A549 (cell line): Measurements from ENCODE around the gene CRMP1. TPM values are rescaled to one million over a fixed set of nuclear protein-coding genes. Genes with fewer than 3 reads are reported as not detected.

Experiments
- ATAC-seq, 2 experiments: fragments of 200-7000 bp in 1 of 2; fragments of >200 bp in 1 of 2; cut with Nextera tagmentation in 1 of 2; cut with Tn5 transposase in 1 of 2; 3 replicates each; pipeline versions ENCODE4 v1.8.0 to v1.9.1; 2018 to 2020; ENCODE audit warnings: mild to moderate bottlenecking in 1 of 2, moderate library complexity in 1 of 2
- CTCF ChIA-PET: fragments of 300-600 bp; sonication (Branson Sonifier 250); formaldehyde crosslinking; extraction: SDS; loops from one replicate; lab custom pipeline; 2021; ENCODE audit warnings: antibody characterized with exemption, inconsistent platforms; lab: Yijun Ruan, JAX
- POLR2A ChIA-PET: fragments of 350-600 bp; formaldehyde crosslinking; extraction: SDS; loops from one replicate; lab custom pipeline; 2021; ENCODE audit warnings: antibody characterized with exemption, inconsistent platforms; lab: Yijun Ruan, JAX
- DNase-seq, 2 experiments: peaks; one replicate each; pipeline versions ENCODE4 v3.0.0 to v3.0.0-alpha.2; 2011 to 2016; ENCODE audit warnings: low read depth in 1 of 2, low spot score in 1 of 2
- FAIRE-seq: peaks from 2 replicates; lab custom pipeline; 2011; peaks lifted over from hg19 to GRCh38; lab: Jason Lieb, UNC
- H3K27ac ChIP-seq, 2 experiments: fragments of >200 bp; sonication (Bioruptor Twin); formaldehyde crosslinking; 3 replicates each; pipeline ENCODE4 v1.5.1; 2016 to 2017
- H3K4me1 ChIP-seq: fragments of >200 bp; sonication (Bioruptor Twin); formaldehyde crosslinking; 3 replicates; pipeline ENCODE4 v1.6.1; 2016
- H3K4me2 ChIP-seq: fragments of >200 bp; sonication (Bioruptor Twin); formaldehyde crosslinking; 3 replicates; pipeline ENCODE4 v1.6.1; 2016
- H3K4me3 ChIP-seq: fragments of >200 bp; sonication (Bioruptor Twin); formaldehyde crosslinking; 3 replicates; pipeline ENCODE4 v1.5.1; 2016
- H3K9me3 ChIP-seq: fragments of >200 bp; sonication (Bioruptor Twin); formaldehyde crosslinking; 3 replicates; pipeline ENCODE4 v1.6.1; 2016
- BHLHE40 ChIP-seq: IDR thresholded peaks from 2 replicates; pipeline ENCODE4 v1.6.1; 2012; ENCODE audit warnings: low read depth, low read length, inconsistent platforms
- CBX2 ChIP-seq: fragments of 200-600 bp; sonication (generic); IDR thresholded peaks from 2 replicates; pipeline ENCODE4 v1.6.1; 2016; ENCODE audit warnings: low read depth, mild to moderate bottlenecking, borderline replicate concordance
- CHD2 ChIP-seq: fragments of 150-350 bp; IDR thresholded peaks from 2 replicates; pipeline ENCODE4 v1.6.1; 2014; ENCODE audit warnings: low read length; ENCODE audit not compliant: partially characterized antibody
- EHF ChIP-seq: fragments of 250-450 bp; sonication (Bioruptor Pico); IDR thresholded peaks from 2 replicates; pipeline ENCODE4 v1.5.0; 2020; ENCODE audit warnings: mild to moderate bottlenecking
- FOSB ChIP-seq: fragments of 250-450 bp; sonication (Bioruptor Pico); IDR thresholded peaks from 2 replicates; pipeline ENCODE4 v1.5.0; 2020; ENCODE audit warnings: mild to moderate bottlenecking, moderate library complexity
- FOSL2 ChIP-seq, 2 experiments: fragments of 450-650 bp in 1 of 2; fragments of >200 bp in 1 of 2; sonication (Bioruptor Twin) in 1 of 2; formaldehyde crosslinking; IDR thresholded peaks; 2 replicates each; pipeline versions ENCODE4 v1.5.0 to v1.6.1; 2016 to 2020; ENCODE audit warnings: mild to moderate bottlenecking in 1 of 2, moderate library complexity in 1 of 2
- GATA3 ChIP-seq: IDR thresholded peaks from 2 replicates; pipeline ENCODE4 v1.6.1; 2012; ENCODE audit warnings: borderline replicate concordance
- HOXB5 ChIP-seq: fragments of 250-450 bp; sonication (Bioruptor Pico); IDR thresholded peaks from 2 replicates; pipeline ENCODE4 v1.5.0; 2020; ENCODE audit warnings: mild to moderate bottlenecking, moderate library complexity
- KDM1A ChIP-seq: fragments of 200-600 bp; sonication (generic); IDR thresholded peaks from 2 replicates; pipeline ENCODE4 v1.6.1; 2016; ENCODE audit warnings: low read depth, mild to moderate bottlenecking
- KDM5A ChIP-seq: fragments of 200-600 bp; sonication (generic); IDR thresholded peaks from 2 replicates; pipeline ENCODE4 v1.6.1; 2016; ENCODE audit warnings: antibody characterized with exemption, mild to moderate bottlenecking
- PHF8 ChIP-seq: fragments of 200-600 bp; sonication (generic); IDR thresholded peaks from 2 replicates; pipeline ENCODE4 v1.6.1; 2016; ENCODE audit warnings: low read depth, mild to moderate bottlenecking, antibody characterized with exemption, moderate library complexity, borderline replicate concordance
- RARB ChIP-seq: fragments of 250-450 bp; sonication (Bioruptor Pico); IDR thresholded peaks from 2 replicates; pipeline ENCODE4 v1.8.0; 2021; ENCODE audit warnings: mild to moderate bottlenecking, moderate library complexity
- RFX5 ChIP-seq: fragments of 450-650 bp; IDR thresholded peaks from 2 replicates; pipeline ENCODE4 v1.7.1; 2014; ENCODE audit warnings: antibody characterized with exemption, mild to moderate bottlenecking, moderate library complexity
- SREBF2 ChIP-seq: fragments of 450-650 bp; IDR thresholded peaks from 2 replicates; pipeline ENCODE4 v1.6.1; 2014; ENCODE audit warnings: mild to moderate bottlenecking, moderate library complexity
- TFCP2L1 ChIP-seq: fragments of 250-450 bp; sonication (Bioruptor Pico); IDR thresholded peaks from 2 replicates; pipeline ENCODE4 v1.5.0; 2021; ENCODE audit warnings: mild to moderate bottlenecking
- ZFP36 ChIP-seq: fragments of 450-650 bp; IDR thresholded peaks from 2 replicates; pipeline ENCODE4 v1.6.1; 2014; ENCODE audit warnings: borderline replicate concordance; ENCODE audit not compliant: partially characterized antibody
- ZNF302 ChIP-seq: fragments of 250-450 bp; sonication (Bioruptor Pico); IDR thresholded peaks from 2 replicates; pipeline ENCODE4 v1.9.0; 2021; ENCODE audit warnings: inconsistent platforms, mild to moderate bottlenecking, moderate library complexity
- ZSCAN20 ChIP-seq: fragments of 250-450 bp; sonication (Bioruptor Pico); IDR thresholded peaks from 2 replicates; pipeline ENCODE4 v1.8.0; 2022; ENCODE audit warnings: mild to moderate bottlenecking, moderate library complexity
- WGBS: methylation state at CpG from one replicate; pipeline ENCODE4 v1.1.6; 2017; ENCODE audit errors: missing lambda C conversion rate; 5-methylcytosine and 5-hydroxymethylcytosine counted together
- polyA plus RNA-seq, 4 experiments: library from polyadenylated mRNA; depleted of rRNA in 3 of 4; stranded (reverse); fragments of >200 nt; fragmentation: RNase III in 1 of 4; extraction: RNeasy Plus Mini Kit Qiagen cat#74134 plus additional on column Dnase treatment in 1 of 4; gene quantifications; 2 replicates in 3 of 4; 3 replicates in 1 of 4; pipeline ENCODE4 v1.2.3, GENCODE V29; 2011 to 2017
- TF ChIP-seq, protein P1 (sequence below): fragments of >200 bp; sonication (Bioruptor Twin); formaldehyde crosslinking; IDR thresholded peaks from 3 replicates; pipeline ENCODE4 v1.6.1; 2016
- TF ChIP-seq, protein P2 (sequence below): IDR thresholded peaks from 2 replicates; pipeline ENCODE4 v1.6.1; 2012
- TF ChIP-seq, protein P3 (sequence below): fragments of >200 bp; sonication (Bioruptor Twin); formaldehyde crosslinking; IDR thresholded peaks from 2 replicates; pipeline ENCODE4 v1.6.1; 2016
- TF ChIP-seq, protein P4 (sequence below): fragments of 450-650 bp; IDR thresholded peaks from 2 replicates; pipeline ENCODE4 v1.6.1; 2014; ENCODE audit warnings: antibody characterized with exemption

Gene CRMP1
- polyA plus RNA-seq, 2 of the 4 experiments (the other 2 are of a cell fraction): 0.74 to 0.80 TPM

DNA sequence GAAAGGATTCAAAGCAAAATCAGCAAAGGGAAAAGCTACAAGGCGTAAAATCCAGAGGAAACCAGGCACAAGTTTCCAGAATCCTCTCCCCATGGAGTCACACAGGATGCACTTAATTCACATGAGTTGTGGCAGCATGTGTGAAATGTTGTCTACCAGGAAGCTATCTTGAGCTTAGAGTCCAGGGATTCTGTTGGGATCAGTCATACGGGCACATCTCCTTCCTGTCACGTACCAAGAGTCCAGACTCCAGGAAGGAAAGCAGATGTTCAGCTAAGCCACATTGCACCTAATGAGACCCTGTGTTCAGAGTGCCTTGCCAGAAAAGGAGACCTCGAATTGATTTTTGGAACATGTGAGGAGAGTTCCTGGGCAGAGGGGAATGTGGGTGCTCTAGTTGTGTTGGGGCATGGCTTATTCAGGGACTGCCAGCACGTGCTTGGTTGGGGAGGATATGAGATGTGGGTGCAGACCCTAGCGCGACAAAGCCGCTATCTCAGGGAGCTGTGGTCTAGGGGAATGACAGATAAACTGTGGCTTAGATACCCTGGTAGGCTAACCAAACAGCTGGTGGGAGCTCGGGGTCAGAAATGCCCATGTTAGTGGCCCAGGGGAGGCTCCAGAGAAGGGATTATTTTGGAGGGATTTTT, 111.9 kb downstream of the CRMP1 start:
- 95% methylated on average over 8 of the region's 9 CpGs for WGBS
- TF ChIP-seq CBX2 (no peak), ZNF302 (CRISPR knock-in tag) (no peak), TFCP2L1 (CRISPR knock-in tag) (no peak), FOSL2 (IDR thresholded peaks at IDR 0.05) (no peak), FOSL2 (CRISPR knock-in tag; IDR thresholded peaks at IDR 0.05) (no peak), SREBF2 (no peak), KDM1A (no peak)
- TF ChIP-seq, protein P1, sequence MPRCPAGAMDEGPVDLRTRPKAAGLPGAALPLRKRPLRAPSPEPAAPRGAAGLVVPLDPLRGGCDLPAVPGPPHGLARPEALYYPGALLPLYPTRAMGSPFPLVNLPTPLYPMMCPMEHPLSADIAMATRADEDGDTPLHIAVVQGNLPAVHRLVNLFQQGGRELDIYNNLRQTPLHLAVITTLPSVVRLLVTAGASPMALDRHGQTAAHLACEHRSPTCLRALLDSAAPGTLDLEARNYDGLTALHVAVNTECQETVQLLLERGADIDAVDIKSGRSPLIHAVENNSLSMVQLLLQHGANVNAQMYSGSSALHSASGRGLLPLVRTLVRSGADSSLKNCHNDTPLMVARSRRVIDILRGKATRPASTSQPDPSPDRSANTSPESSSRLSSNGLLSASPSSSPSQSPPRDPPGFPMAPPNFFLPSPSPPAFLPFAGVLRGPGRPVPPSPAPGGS: no peak
- TF ChIP-seq, protein P2, sequence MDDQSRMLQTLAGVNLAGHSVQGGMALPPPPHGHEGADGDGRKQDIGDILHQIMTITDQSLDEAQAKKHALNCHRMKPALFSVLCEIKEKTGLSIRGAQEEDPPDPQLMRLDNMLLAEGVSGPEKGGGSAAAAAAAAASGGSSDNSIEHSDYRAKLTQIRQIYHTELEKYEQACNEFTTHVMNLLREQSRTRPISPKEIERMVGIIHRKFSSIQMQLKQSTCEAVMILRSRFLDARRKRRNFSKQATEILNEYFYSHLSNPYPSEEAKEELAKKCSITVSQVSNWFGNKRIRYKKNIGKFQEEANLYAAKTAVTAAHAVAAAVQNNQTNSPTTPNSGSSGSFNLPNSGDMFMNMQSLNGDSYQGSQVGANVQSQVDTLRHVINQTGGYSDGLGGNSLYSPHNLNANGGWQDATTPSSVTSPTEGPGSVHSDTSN: no peak
- TF ChIP-seq, protein P3, sequence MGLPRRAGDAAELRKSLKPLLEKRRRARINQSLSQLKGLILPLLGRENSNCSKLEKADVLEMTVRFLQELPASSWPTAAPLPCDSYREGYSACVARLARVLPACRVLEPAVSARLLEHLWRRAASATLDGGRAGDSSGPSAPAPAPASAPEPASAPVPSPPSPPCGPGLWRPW: no peak
- Histone ChIP-seq H3K4me3 (no peak overlapping the region), H3K4me1 (no peaks in the 10 kb centered on the region; the same call in 2 of the 3 replicates), H3K4me2 (no peak overlapping the region), H3K9me3 (peaks cover 16% of the 10 kb centered on the region; the same call in 1 of the 3 replicates), H3K27ac (no peak overlapping the region)
- DNase-seq (no peak), FAIRE-seq (no peak), ATAC-seq (no peak)
- ChIA-PET POLR2A (no interaction called here), CTCF (interaction anchor here (1.3 kb wide), 2 partner anchors 9 to 381 kb away, joined by 3 read pairs; no protein-coding TSS in a partner anchor)

DNA sequence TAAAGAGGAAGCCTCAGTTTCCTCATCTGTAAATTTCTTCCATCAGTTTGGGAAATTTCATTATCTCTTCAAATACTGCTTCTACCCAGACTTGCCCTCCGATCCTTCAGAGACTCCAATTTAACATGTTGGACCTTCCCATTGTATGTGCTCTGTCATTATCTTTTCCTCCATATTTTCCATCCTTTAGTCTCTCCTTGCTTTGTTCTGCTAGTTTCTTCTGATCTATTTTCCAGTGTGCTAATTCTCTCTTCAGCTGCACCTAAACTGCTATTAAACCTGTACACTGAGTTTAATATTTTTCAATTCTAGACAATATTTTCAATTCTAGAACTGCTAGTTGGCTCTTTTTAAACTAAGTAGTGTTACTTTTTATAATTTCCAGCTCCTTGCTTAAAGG, 116.4 kb downstream of the CRMP1 start:
- FAIRE-seq (no peak), ATAC-seq (no peak), DNase-seq (no peak)
- TF ChIP-seq EHF (CRISPR knock-in tag) (no peak), BHLHE40 (no peak), FOSB (CRISPR knock-in tag) (no peak), ZSCAN20 (CRISPR knock-in tag) (no peak), ZNF302 (CRISPR knock-in tag) (no peak), GATA3 (no peak), HOXB5 (CRISPR knock-in tag) (no peak), CHD2 (no peak), KDM5A (no peak), ZFP36 (no peak), RARB (no peak), PHF8 (no peak), RFX5 (no peak)
- TF ChIP-seq, protein P4, sequence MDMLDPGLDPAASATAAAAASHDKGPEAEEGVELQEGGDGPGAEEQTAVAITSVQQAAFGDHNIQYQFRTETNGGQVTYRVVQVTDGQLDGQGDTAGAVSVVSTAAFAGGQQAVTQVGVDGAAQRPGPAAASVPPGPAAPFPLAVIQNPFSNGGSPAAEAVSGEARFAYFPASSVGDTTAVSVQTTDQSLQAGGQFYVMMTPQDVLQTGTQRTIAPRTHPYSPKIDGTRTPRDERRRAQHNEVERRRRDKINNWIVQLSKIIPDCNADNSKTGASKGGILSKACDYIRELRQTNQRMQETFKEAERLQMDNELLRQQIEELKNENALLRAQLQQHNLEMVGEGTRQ: no peak
- H3K9me3 ChIP-seq: peaks cover 17% of the 10 kb centered on the region; the same call in 1 of the 3 replicates
- no peak overlapping the region for H3K27ac ChIP-seq
- H3K4me1 ChIP-seq: no peaks in the 10 kb centered on the region
- WGBS: 88% methylated on average over 1 of the region's 1 CpG
- no peak overlapping the region for H3K4me2 ChIP-seq
- ChIA-PET CTCF (interaction anchor here (1.4 kb wide), 1 partner anchor 14 kb away, joined by 3 read pairs; no protein-coding TSS in a partner anchor), POLR2A (no interaction called here)
- no peak overlapping the region for H3K4me3 ChIP-seq
